Peyer's patch (tissue), 4 donors: ENCODE data around the gene PPDPF. TPM values are rescaled to one million over a fixed set of nuclear protein-coding genes. Genes with fewer than 3 reads are reported as not detected.
"Not testable (repeated sequence)": the region's sequence is repeated elsewhere in the genome, so short reads cannot be mapped to it uniquely, and the experiment has no call there.

Source experiments
- DNase-seq, 3 donors: peaks; one replicate each; pipeline ENCODE4 v3.0.0-alpha.2; 2017 to 2019
- H3K27ac ChIP-seq, 4 donors: fragments of 200-600 bp; sonication (generic); one replicate each; pipeline ENCODE4 v1.5.1; 2016 to 2019
- H3K27me3 ChIP-seq, 2 donors: fragments of 200-600 bp; sonication (generic); one replicate each; pipeline ENCODE4 v1.5.1; 2019
- H3K36me3 ChIP-seq, 3 donors: fragments of 200-600 bp; sonication (generic); one replicate each; pipeline ENCODE4 v1.5.1; 2016 to 2019
- H3K4me1 ChIP-seq, 4 donors: fragments of 200-600 bp; sonication (generic); one replicate each; pipeline ENCODE4 v1.5.1; 2016 to 2019
- H3K4me3 ChIP-seq, 4 donors: fragments of 200-600 bp; sonication (generic); 1 replicate in 3 of 4; 2 replicates in 1 of 4; pipeline ENCODE4 v1.5.1; 2016 to 2019; ENCODE audit warnings: mild to moderate bottlenecking in 1 of 4
- H3K9me3 ChIP-seq, 4 donors: fragments of 200-600 bp; sonication (generic); one replicate each; pipeline ENCODE4 v1.5.1; 2016 to 2019; ENCODE audit warnings: mild to moderate bottlenecking in 1 of 4
- CTCF ChIP-seq, 6 experiments: fragments of 450-650 bp in 4 of 6; fragments of 200-600 bp in 2 of 6; sonication (generic) in 1 of 6; IDR thresholded peaks; one replicate each; pipeline ENCODE4 v1.5.1; 2017 to 2019; ENCODE audit warnings: antibody characterized with exemption in 6 of 6, mild to moderate bottlenecking in 3 of 6, moderate library complexity in 1 of 6
- POLR2A ChIP-seq, 2 donors: fragments of 450-650 bp; IDR thresholded peaks; one replicate each; pipeline ENCODE4 v1.5.1; 2017; ENCODE audit warnings: antibody characterized with exemption in 2 of 2, mild to moderate bottlenecking in 2 of 2, moderate library complexity in 2 of 2
- total RNA-seq, 4 donors: library from RNA; depleted of rRNA; stranded (reverse); fragments of >200 nt; gene quantifications; one replicate each; pipeline ENCODE4 v1.1.0, GENCODE V29; 2016

The PPDPF gene
- total RNA-seq, 4 donors from 2014 or later = 94.1 to 435 (median 193) TPM

DNA sequence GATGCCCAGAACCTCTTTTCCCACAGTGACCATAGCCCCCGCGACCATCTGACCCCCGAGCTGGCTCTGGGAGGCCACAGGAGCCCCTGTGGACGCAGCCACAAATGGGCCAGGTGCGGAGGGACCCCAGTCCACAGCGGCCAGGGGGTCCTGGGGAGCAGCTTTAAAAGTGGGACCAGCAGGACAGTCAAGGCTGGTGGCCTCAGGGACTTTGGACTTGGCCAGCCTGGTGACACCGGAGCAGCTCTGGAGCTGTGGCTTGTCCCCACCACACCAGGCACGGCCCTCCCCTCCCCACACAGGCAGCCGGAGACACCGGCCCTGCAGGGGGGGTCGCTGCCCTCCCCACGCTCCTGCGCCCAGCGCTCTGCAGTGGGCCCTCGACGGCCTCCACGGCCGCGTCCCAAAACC, 36.9 kb downstream of the PPDPF start:
- peaks cover 0 to 34% (median 0%) of the 10 kb centered on the region in 3 donors for H3K36me3 ChIP-seq
- H3K9me3 ChIP-seq = no peaks in the 10 kb centered on the region
- no peak for DNase-seq
- H3K4me3 ChIP-seq = no peak overlapping the region
- TF ChIP-seq CTCF (IDR thresholded peaks at IDR 0.05) (no peak), POLR2A (IDR thresholded peaks at IDR 0.05) (no peak)
- H3K27ac ChIP-seq = no peak overlapping the region
- H3K27me3 ChIP-seq = no peaks in the 10 kb centered on the region
- peaks cover 0 to 27% (median 18%) of the 10 kb centered on the region in 4 donors for H3K4me1 ChIP-seq

GRCh38 chr20:63558804-63559484, 38.4 kb downstream of the PPDPF start:
- DNase-seq = peak in 1 of 3 donors; percentile 75
- Histone ChIP-seq H3K4me3 (no peak overlapping the region), H3K36me3 (peaks cover 0 to 46% (median 0%) of the 10 kb centered on the region in 3 donors), H3K4me1 (peaks cover 0 to 18% (median 10%) of the 10 kb centered on the region in 4 donors), H3K27ac (peak overlapping the region in 2 of 4 donors; percentile 26 to 60), H3K27me3 (no peaks in the 10 kb centered on the region), H3K9me3 (no peaks in the 10 kb centered on the region)
- TF ChIP-seq POLR2A (IDR thresholded peaks at IDR 0.05) = no peak
- TF ChIP-seq CTCF (IDR thresholded peaks at IDR 0.05) = no peak

DNA sequence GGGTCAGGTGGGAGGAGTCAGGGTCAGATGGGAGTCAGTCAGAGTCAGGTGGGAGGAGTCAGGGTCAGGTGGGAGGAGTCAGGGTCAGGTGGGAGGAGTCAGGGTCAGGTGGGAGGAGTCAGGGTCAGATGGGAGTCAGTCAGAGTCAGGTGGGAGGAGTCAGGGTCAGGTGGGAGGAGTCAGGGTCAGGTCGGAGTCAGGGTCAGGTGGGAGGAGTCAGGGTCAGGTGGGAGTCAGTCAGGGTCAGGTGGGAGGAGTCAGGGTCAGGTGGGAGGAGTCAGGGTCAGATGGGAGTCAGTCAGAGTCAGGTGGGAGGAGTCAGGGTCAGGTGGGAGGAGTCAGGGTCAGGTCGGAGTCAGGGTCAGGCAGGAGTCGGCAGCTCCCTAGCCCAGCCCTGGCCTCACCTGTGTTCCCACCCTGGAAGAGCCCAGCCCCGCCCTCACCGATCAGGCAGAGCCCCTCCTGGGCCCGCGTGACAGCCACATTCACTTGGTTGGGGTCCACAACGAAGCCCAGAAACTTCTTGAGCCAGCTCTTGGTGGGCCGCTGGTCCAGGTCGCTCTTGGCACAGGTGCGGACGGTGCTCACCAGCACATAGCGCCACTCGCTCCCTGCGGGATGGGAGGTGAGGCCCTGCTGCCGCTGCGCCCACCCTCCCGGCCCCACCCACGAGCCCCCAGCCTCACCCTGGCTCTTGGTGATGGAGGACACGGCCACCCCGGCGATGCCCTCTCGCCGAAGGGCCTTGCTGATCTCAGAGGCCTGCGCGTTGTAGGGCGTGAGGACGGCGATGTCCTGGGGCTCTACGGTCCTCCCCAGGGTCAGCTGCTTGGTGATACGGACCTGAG, 39.1 kb downstream of the PPDPF start:
- Histone ChIP-seq H3K36me3 (peaks cover 0 to 46% (median 0%) of the 10 kb centered on the region in 3 donors), H3K4me1 (peaks cover 0 to 11% (median 3%) of the 10 kb centered on the region in 4 donors)
- not testable (repeated sequence) for H3K9me3 ChIP-seq, H3K4me3 ChIP-seq, H3K27ac ChIP-seq, H3K27me3 ChIP-seq, DNase-seq

- TF ChIP-seq POLR2A (IDR thresholded peaks at IDR 0.05) (no peak), CTCF (IDR thresholded peaks at IDR 0.05) (no peak)
- no peak for DNase-seq
- Histone ChIP-seq H3K27me3 (no peaks in the 10 kb centered on the region), H3K4me3 (no peak overlapping the region), H3K9me3 (no peaks in the 10 kb centered on the region), H3K4me1 (peaks cover 0 to 8% (median under 1%) of the 10 kb centered on the region in 4 donors), H3K27ac (no peak overlapping the region), H3K36me3 (peaks cover 0 to 48% (median 0%) of the 10 kb centered on the region in 3 donors)
These were observed 39.8 kb downstream of the PPDPF start for GRCh38 chr20:63560333-63560805.

GRCh38 chr20:63560856-63561609, 40.5 kb downstream of the PPDPF start:
- Histone ChIP-seq H3K27ac (no peak overlapping the region), H3K4me3 (no peak overlapping the region), H3K36me3 (peaks cover 0 to 54% (median 0%) of the 10 kb centered on the region in 3 donors), H3K4me1 (peaks cover 0 to 8% (median 0%) of the 10 kb centered on the region in 4 donors), H3K27me3 (no peaks in the 10 kb centered on the region), H3K9me3 (no peaks in the 10 kb centered on the region)
- TF ChIP-seq POLR2A (IDR thresholded peaks at IDR 0.05) (no peak), CTCF (IDR thresholded peaks at IDR 0.05) (no peak)
- DNase-seq = no peak
